HepG2 (cell line): ENCODE results near the gene DNAJC21. TPM values are rescaled to one million over a fixed set of nuclear protein-coding genes. Genes with fewer than 3 reads are reported as not detected.
A peak's percentile ranks its signal among the peaks of the same experiment; 100 is the strongest.

ENCODE experiments used
- ADNP ChIP-seq: sonication (generic); formaldehyde crosslinking; IDR thresholded peaks from 2 replicates; pipeline ENCODE4 v1.4.0; 2020; ENCODE audit warnings: missing genetic modification reagents
- AHR ChIP-seq: IDR thresholded peaks from 2 replicates; pipeline ENCODE4 v1.6.1; 2018; ENCODE audit warnings: missing genetic modification reagents, missing compliant biosample characterization
- CENPBD1 ChIP-seq: sonication (generic); formaldehyde crosslinking; IDR thresholded peaks from 2 replicates; pipeline ENCODE4 v1.8.0; 2022; ENCODE audit warnings: missing genetic modification reagents, low read depth, mild to moderate bottlenecking, borderline replicate concordance
- ETS1 ChIP-seq: sonication (generic); formaldehyde crosslinking; IDR thresholded peaks from 2 replicates; pipeline ENCODE4 v1.4.0; 2020; ENCODE audit warnings: missing genetic modification reagents
- GABPB1 ChIP-seq: IDR thresholded peaks from 2 replicates; pipeline ENCODE4 v1.6.1; 2016; ENCODE audit warnings: mild to moderate bottlenecking, missing genetic modification reagents, moderate library complexity, missing compliant biosample characterization
- GFI1 ChIP-seq: sonication (generic); formaldehyde crosslinking; IDR thresholded peaks from 2 replicates; pipeline ENCODE4 v1.5.0; 2020; ENCODE audit warnings: missing genetic modification reagents, mild to moderate bottlenecking, borderline replicate concordance
- HDAC6 ChIP-seq: fragments of 200-600 bp; sonication (generic); IDR thresholded peaks from 2 replicates; pipeline ENCODE4 v1.7.0; 2017; ENCODE audit warnings: mild to moderate bottlenecking, antibody characterized with exemption, low read length, low read depth
- NFRKB ChIP-seq: fragments of 450-650 bp; IDR thresholded peaks from 2 replicates; pipeline ENCODE4 v1.6.1; 2017
- PRDM10 ChIP-seq: sonication (generic); formaldehyde crosslinking; IDR thresholded peaks from 2 replicates; pipeline ENCODE4 v1.4.0; 2020; ENCODE audit warnings: low read depth, missing genetic modification reagents
- SNAPC4 ChIP-seq: sonication (generic); formaldehyde crosslinking; IDR thresholded peaks from 2 replicates; pipeline ENCODE4 v1.4.0; 2020; ENCODE audit warnings: mild to moderate bottlenecking, missing genetic modification reagents
- SOX5 ChIP-seq: IDR thresholded peaks from 2 replicates; pipeline ENCODE4 v1.6.1; 2016; ENCODE audit warnings: borderline replicate concordance
- TAF1 ChIP-seq: sonication (generic); formaldehyde crosslinking; IDR thresholded peaks from 2 replicates; pipeline ENCODE4 v1.4.0; 2020; ENCODE audit warnings: missing genetic modification reagents
- YEATS2 ChIP-seq: sonication (generic); formaldehyde crosslinking; IDR thresholded peaks from 2 replicates; pipeline ENCODE4 v1.4.0; 2020; ENCODE audit warnings: missing genetic modification reagents, borderline replicate concordance
- ZBTB43 ChIP-seq: sonication (generic); formaldehyde crosslinking; conservative IDR thresholded peaks from 2 replicates; pipeline ENCODE4 v1.4.0; 2020; ENCODE audit warnings: missing genetic modification reagents
- ZNF136 ChIP-seq: sonication (generic); formaldehyde crosslinking; IDR thresholded peaks from 2 replicates; pipeline ENCODE4 v1.8.1; 2022; ENCODE audit warnings: low read depth, mild to moderate bottlenecking, moderate library complexity, missing genetic modification reagents
- ZNF18 ChIP-seq: sonication (generic); formaldehyde crosslinking; IDR thresholded peaks from 2 replicates; pipeline ENCODE4 v1.8.0; 2022; ENCODE audit warnings: mild to moderate bottlenecking, missing genetic modification reagents; ENCODE audit not compliant: insufficient replicate concordance
- ZSCAN22 ChIP-seq: sonication (generic); formaldehyde crosslinking; IDR thresholded peaks from 2 replicates; pipeline ENCODE4 v1.4.0; 2020; ENCODE audit warnings: mild to moderate bottlenecking, missing genetic modification reagents
- polyA plus RNA-seq, 8 experiments: library from polyadenylated mRNA; depleted of rRNA in 3 of 8; stranded (reverse) in 7 of 8; unstranded in 1 of 8; fragments of >200 nt; fragmentation: Illumina TruSeq in 4 of 8; extraction: Trizol in 4 of 8; gene quantifications; 2 replicates each; pipeline versions ENCODE4 v1.2.1 to v1.2.3, GENCODE V29; 2011 to 2016; ENCODE audit warnings: low read depth in 4 of 8, missing spikeins in 1 of 8, mixed read lengths in 1 of 8; ENCODE audit not compliant: insufficient read depth in 1 of 8
- total RNA-seq, 5 experiments: library from RNA; depleted of rRNA; stranded (reverse); fragments of >200 nt; fragmentation: Illumina TruSeq; extraction: Trizol; gene quantifications; 2 replicates each; pipeline ENCODE4 v1.2.3, GENCODE V29; 2016; ENCODE audit warnings: low read depth in 1 of 5

DNAJC21 gene
- total and polyA plus RNA-seq, 2 of the 13 experiments (the other 11 are each of a cell fraction or from before 2014, with no cell fraction given), result 10.9 to 41.6 TPM

- no peak for TF ChIP-seq TAF1
- no peak for TF ChIP-seq ADNP (CRISPR knock-in tag)
- no peak for TF ChIP-seq SOX5
- no peak for TF ChIP-seq GABPB1 (CRISPR knock-in tag)
- no peak for TF ChIP-seq ZNF136 (CRISPR knock-in tag)
- TF ChIP-seq PRDM10, result no peak
- no peak for TF ChIP-seq GFI1 (CRISPR knock-in tag)
- no peak for TF ChIP-seq ZBTB43 (CRISPR knock-in tag)
- no peak for TF ChIP-seq CENPBD1 (CRISPR knock-in tag)
- no peak for TF ChIP-seq AHR (CRISPR knock-in tag)
- TF ChIP-seq ZSCAN22, result 0 out of 2 replicates have a peak, but pooled peaks have one; percentile 45
- no peak for TF ChIP-seq SNAPC4 (CRISPR knock-in tag)
- no peak for TF ChIP-seq ZNF18 (CRISPR knock-in tag)
- TF ChIP-seq ETS1 (CRISPR knock-in tag), result no peak
- no peak for TF ChIP-seq NFRKB
- TF ChIP-seq HDAC6, result no peak
- no peak for TF ChIP-seq YEATS2 (CRISPR knock-in tag)
These were observed 13.5 kb upstream of the DNAJC21 start (continued) for GRCh38 chr5:34915856-34916192.
